IPS-NIHi11 (cell line): ENCODE data around the gene MRPL43.

Experiments
- DNase-seq: peaks from one replicate; pipeline ENCODE4 v3.0.0; 2012; ENCODE audit warnings: mixed read lengths, low spot score

Gene MRPL43

DNA sequence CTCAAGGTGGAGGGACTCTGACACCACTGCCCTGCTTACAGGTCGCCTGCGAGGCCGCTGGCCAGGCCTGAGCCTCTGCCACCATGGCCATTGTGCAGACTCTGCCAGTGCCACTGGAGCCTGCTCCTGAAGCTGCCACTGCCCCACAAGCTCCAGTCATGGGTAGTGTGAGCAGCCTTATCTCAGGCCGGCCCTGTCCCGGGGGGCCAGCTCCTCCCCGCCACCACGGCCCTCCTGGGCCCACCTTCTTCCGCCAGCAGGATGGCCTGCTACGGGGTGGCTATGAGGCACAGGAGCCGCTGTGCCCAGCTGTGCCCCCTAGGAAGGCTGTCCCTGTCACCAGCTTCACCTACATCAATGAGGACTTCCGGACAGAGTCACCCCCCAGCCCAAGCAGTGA is 15.2 kb upstream of the MRPL43 start:
- DNase-seq: no peak

DNA sequence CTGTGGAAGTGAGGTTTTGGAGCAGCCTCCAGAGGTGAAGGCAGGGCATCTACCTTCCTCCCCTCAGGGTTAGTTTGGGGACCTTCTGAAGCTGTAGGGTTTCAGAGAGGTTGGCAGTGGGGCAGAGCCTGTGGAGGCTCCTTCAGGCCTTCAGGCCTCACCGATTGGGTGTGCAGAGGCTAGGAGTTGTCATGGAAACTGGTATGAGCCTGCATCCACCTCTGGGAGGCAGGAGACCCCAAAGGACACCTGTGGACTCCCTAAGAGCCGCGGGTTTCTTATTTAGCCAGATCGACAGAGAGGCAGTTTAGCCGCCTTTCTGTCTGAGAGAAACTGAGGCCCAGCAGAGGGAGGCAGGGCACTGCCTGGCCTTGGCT is 14.3 kb upstream of the MRPL43 start:
- no peak for DNase-seq

DNA sequence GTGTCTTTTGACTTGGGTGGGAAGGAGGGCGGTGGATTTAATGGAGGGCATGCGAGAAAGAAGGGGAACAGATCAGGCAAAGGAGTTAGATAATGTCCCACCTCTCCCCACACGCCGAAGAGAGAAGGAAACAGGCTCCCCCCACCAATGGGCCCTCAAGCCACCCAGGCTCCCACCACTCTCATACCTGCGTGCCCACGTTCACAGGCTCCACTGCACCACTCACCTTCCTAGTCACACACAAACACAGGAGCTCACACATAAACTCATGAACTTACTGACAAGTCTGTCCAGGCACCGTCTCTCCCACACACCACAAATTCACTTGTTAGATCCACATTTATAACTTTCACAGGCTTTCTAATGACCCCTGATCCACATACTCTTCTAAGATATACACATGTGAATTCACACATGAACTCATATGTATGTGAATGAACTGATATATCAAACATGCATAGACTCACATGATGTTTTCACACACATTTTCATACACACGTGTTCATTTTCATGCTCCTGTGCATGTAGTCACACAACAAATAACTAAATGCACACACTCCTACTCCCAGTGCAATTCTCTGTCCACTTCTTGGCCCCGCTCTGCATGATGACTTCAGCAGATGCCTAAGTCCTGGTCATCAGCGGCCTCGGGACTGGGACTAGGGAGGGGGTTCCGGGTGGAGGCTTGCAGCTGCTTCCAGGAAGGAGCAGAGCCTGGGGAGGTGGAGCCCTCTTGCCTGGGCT is 13.8 kb upstream of the MRPL43 start:
- no peak for DNase-seq

DNA sequence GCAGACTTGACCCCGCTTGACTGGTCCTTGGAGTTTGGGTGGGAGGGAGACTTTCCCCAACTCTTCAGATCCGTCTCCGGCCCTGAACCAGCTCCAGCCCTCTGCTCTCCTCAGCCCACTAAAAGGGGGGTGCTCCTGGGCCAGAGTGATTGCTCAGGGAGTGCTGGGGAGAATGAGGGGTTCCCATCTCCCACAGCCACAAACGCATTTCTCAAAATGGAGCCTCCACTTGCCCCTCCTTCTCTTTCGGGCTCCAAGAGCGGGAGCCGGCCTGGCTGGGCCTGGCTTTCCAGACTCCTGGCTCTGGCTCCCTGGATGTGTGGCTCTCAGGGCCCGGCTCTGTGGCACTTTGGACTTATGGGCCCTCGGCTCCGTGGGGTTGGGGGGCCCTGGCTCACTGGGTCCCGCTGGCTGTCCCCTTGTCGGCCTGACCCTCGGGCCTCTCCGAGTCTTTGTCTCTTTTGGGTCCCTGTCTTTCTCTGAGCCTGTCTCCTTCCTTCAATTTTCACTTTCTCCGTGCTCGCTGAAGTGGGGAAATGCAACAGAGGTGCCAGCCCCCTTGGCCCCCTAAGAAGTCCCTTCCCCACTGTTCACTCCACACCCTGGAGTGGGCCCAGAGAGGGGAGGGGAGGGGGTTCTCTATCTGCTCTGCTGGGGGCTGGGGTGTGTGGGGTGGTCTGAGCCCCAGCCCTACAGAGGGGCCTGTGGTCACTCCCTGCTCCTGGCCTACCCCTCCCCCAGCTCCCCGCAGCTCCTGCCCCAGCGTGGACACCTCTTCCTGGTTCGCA is 13.0 kb upstream of the MRPL43 start:
- no peak for DNase-seq

DNA sequence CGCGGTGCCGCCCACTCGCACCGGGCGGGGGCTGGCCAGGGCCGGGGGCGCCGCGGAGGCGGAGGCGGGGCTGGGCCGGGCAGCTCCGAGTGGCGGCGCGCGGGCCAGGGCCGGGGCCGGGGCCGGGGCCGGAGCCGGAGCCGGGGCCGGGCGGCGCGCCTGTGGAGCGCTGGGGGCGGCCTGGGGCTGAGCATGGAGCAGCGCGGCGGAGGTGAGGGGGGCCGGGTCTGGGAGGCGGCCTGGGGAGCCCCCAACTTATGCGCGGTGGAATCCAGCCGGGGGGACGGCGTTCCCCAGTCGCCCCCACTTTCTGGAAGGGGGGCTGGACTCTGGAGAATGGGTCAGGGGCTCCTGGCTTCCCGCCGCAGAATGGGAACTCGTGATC is 12.4 kb upstream of the MRPL43 start, which contains the start of gene LZTS2:
LZTS2 (plus strand) TSS at position 67 of the 385 bp plus-strand sequence. CDS start 2,731 bp downstream, outside the sequence.
- no peak for DNase-seq

DNA sequence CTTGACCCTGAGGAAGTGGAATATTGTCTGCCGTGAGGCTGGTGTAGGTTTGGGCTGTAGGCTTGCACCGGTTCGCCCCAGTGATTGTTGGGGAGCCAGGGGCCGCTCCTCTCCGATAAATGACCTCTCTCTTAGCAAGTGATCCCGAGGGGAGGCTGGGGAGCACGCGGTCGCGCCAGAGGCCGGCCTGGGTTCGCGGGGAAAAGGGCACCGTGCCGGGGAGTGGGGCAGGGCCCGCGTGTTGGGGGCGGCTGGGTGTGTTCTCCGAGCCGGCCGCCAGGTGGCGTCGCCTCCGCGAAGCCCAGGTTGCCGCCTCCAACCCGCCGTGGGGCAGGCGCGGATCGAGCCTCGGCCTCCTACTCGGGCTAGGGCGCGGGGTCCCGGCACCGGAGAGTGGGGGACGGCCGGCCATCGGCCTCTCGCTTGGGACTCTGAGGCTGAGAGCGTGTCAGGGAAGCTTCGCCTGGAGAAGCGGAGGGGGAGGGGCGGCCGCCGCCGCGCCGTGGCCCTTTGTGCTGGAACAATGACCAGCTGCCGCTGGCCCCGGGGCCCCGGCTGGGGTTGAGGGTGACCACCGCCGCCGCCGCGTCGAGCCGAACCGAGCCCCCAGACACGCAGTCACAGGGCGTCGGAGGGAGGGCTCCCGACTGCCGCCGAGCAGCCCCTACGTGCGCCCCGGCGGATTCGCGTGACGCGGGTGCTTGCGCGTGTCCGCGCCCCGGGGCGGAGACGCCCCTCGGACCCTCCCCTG is 11.9 kb upstream of the MRPL43 start:
- DNase-seq: peak; percentile 90

DNA sequence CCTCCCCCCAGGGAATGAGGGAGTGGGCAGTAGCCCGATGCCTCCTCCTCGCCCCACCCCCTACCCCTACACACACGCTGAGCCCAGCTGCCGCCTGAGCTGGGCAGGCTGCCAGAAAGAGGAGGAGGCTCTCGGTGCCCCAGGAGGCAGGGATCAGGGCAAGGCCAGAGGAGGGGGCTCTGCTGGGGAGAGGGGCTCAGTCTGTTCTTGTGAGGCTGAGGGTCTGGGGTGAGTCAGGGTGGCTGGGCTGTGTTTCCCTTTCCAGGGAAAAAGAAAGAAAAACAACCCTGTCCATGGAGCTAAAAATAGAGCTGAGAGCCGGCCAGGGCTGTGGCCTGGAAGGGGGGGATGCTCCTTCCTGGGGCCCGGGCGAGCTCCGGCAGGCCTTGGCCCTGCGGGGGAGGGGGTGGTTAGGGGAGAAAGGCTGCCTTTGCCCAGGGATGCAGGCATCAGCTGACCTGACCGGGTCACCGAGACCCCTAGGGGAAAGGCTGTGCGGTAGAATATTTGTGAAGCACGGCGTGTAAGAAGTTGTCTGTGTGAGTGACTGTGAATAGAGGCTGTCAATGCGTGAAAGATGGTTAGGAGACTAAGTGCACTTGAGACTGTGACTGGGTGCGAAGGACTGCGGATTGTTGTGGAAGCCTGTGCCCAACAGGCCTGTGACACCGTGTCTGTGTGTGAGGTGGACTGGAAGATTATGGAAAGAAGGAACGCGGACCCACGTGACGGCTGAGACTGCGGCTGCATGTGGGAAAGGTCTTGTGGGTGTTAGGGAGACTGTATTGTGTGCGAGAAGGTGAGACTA is 11.1 kb upstream of the MRPL43 start:
- peak; percentile 82 for DNase-seq

DNA sequence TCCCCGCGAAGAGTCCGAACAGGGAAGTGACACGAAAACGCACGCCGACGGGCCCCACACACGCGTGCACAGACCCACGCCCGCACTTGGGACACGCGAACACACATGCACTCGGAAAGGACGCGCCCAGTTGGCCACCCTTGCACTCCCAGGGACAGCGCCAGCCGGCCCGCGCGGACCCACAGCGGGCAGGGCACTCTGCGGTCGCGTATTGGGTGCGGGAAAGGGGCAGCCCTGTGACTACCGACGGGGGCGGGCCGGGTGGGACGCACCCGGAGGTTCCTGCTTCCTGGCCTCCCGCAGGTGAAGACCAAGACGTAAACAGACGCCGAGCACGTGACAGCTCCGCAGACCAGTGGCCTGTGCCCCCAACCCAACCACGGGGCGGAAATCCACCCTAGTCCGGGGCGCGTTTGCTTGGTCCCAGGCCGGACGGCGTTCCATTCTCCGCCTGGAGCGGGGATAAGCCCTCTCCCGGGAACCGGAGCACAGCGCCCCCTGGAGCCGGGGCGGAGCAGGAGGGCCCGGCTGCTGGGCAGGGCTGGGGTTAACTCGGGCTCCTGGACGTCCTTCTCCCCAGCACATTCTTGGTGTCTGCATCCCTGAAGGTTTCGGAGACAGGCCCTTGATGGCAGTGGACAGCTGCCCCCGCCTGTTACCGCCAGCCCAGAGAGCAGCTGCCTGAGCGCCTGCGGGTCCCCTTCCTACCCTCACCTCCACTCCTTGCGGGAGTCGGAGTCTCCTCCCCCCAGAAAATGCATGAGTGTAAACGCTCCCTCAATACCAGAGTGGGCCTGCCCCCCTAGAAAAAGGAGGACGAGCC is 10.3 kb upstream of the MRPL43 start:
- DNase-seq: peak; percentile 86

DNA sequence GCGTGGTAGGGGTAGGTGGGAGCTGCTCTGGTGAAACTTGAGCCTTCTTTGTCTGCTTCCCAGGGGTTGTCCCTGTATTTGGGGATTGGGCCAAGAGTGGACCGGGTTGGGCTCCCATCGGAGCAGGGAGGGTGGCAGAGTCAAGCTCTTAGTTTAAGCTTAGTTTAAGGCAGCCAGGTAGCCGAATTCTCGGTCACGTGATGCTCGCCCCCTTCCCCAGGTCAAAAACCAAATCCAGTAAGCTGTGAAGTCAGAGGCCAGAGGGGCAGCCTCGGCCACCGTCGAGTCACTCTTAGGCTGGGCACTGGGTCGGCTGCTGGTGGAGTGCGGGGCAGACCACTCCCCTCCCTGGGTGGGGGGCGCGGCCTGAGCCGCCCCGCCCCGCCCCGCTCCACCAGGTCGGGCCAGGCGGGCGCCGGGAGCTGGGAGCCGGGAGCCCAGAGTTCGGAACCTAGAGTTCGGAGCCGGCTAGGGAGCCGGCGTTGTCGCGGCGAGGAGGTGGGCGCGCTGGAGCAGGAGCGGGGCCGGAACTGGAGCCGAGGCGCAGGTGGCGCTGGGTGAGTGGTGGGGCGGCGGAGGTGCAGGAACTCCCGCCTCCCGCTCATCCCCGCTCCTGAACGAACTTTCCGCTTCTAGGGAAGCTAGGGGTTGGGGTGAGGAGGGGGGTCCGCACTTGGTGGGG is 9.5 kb upstream of the MRPL43 start:
- peak; percentile 86 for DNase-seq

DNA sequence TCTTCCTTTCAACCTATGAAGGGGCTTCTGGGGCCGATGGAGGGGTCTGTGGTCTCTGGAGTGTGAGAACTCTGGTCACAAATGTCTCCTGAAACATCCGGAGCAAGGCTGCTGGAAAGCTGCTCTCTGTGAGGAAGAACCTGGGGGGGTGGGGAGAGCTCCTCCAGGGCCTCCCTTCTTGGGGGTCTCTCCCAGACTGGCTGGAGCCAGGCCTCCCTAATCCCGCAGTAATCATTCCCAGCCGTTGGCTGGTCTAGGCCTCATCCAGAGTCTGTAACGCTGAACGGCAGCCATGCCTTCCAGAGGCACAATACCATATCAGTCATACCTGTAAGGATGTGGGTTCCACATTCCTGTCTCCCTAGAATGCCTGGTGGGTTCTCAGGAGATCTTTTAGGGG is 7.9 kb upstream of the MRPL43 start:
- DNase-seq: no peak

DNA sequence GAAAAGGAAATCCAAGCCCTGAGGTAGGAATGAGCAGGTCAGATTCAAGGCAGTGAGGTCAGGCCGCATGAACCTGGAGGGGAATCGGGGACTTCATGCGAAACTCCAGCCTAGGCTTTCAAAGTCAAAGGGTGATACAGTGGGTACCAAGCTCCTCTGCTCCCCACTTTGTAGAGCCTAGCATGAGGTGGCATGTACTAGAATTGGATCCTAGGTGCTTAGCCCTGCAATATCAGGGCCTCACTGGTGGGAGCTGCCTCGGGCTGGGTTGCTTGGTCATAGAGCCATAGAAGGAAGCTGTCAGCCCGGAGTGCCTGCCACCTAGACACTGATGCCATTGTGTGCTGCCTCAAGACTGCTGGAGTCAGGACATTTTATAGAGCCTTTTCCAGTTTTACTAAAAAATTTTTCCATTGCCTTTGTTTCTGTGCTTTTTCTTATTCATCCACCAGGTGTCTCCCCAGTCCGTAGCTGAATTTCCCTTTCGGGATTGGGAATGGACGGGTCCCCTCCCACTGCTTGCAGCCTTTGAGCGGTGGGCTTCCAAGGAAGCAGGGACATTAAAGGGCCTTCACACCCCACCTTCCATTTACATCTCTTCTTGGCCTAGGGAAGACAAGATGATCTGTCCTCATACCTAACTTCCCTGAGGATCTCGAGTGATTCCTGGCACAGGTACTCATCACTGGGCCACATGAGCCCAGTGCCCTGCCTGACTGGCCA is 6.8 kb upstream of the MRPL43 start:
- DNase-seq: no peak

DNA sequence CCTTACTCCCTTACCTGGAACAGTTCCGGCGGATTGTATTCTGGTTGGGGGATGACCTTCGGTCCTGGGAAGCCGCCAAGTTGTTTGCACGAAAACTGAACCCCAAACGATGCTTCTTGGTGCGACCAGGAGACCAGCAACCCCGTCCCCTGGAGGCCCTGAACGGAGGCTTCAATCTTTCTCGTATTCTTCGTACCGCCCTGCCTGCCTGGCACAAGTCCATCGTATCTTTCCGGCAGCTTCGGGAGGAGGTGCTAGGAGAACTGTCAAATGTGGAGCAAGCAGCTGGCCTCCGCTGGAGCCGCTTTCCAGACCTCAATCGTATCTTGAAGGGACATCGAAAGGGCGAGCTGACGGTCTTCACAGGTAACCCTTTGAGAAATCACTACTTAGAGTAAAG is 1.8 kb upstream of the MRPL43 start:
- no peak for DNase-seq

DNA sequence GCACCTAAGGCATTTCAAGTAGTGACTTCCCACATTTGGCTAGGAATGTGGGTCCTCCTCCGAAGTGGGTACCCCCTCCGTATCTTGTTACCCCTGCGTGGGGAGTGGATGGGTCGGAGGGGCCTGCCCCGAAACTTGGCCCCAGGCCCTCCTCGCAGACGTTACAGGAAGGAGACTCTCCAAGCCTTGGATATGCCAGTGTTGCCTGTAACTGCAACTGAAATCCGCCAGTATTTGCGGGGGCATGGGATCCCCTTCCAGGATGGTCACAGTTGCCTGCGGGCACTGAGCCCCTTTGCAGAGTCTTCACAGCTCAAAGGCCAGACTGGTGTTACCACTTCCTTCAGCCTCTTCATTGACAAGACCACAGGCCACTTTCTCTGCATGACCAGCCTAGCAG is 869 bp upstream of the MRPL43 start:
- no peak for DNase-seq

DNA sequence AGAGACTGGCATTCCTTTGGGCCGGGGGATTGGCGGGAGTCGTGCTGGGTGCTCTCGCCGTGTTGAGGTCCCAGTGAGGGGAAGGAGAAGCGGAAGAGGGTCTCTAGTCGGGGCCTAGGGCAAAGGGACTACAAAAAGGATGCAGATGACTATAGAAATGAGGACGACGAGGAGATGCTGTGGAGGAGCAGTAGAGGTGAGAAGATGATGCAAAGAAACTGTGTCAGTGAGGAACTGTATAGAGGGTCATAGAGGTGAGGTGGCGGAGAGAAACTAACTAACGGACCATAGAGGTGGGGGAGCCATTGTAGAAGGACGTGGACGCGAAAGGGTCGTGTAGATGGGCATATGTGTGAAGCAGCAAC is 370 bp upstream of the MRPL43 start:
- DNase-seq: no peak

DNA sequence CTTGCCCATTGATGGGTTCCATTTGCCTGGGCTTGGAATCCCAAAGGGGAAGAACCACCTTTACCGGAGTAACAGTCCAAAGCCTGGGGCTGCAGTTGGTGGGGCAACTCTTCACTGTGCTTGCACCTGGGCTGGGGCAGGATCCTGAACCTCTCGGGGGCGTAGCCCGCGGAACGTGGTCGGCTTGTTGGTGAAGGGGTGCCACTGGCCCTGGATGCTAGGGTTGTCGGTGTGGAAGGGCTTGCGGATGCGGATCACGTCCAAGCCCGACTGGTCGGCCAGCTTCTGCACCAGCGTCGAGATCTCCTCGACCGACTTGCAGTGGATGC is 710 bp downstream of the MRPL43 start:
- DNase-seq: no peak

DNA sequence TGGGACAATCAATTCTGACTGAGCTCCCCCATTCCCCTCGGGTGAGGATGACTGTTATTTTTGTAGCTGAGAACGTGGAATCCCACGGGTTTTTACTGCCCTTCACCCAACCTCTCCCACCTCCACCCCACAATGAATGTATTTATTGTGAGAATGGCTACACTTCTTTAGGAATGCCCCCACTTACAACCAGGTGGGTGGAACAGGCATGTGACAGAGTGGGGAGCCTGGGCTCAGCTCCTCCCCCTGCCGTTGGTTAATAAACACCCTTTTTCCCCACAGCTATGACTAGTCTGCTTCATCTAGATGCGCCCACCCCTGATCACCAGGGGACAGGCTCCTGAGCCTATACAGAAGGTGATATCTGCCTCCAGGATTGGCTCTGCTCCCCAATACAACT is 2.0 kb downstream of the MRPL43 start:
- no peak for DNase-seq

DNA sequence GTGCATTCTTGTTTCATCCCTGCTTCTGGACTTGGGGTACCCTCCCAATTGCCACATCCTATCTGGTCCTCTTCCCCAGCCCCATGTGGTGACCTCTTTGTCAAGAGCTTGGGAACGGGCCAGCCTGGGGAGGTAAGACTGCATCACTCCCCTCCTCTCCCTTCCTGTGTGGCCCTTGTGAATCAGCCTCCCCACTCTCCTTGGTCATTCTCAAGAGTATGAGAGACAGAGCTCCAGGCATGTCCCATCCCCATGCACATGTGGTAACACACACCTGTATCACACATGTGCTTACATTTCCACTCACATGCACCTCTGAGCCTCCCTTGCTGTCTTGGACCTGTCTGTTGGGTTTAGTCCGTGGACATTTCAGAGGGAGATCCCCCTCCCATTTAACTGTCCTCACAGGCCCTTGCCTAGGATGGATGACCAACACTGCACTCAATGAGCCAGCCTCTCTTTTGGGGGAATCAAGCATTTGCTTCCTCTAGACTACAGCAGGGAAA is 2.6 kb downstream of the MRPL43 start:
- DNase-seq: no peak

DNA sequence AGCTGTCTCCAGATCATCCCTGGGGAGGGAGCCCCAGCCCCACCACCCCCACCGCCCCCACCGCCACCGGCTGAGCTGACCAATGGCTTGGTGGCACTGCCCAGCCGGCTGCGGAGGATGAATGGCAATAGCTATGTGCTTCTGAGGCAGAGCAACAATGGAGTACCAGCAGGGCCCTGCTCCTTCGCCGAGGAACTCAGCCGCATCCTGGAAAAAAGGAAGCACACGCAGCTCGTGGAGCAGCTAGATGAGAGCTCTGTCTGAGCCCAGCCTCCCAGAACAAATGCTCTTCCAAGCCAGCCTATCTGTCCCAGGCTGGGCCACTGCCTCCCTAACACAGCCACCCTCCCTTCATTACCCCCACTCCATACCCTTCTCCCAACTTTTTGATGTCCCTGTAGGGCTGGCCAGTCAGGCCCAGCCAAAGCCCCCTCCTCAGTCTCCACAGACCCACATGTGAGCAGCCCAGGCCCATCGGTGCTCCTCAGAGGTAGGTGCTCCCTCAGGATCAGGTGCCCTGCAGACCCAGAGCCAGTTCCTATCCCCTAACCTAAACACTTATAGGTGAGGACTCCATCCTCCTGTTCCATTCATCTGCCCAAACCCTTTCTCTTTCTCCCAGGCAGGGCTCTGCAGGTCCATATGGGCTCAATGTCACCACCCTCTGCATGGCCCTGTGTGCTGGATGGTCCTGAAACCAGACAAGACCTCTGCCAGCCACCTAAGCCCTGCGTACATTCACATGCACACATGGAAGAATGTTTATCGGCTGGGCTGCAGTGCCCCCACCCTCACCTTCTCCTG is 3.2 kb downstream of the MRPL43 start:
- no peak for DNase-seq
